Measurements from ENCODE around the gene TENM3.

The TENM3 gene

GRCh38 chr4:182695842-182696241 is 452.6 kb downstream of the TENM3 start:
- DNase-seq (ENCODE audit: extremely low read depth, low read depth): no peak
- TF ChIP-seq CTCF (IDR thresholded peaks at IDR 0.05; ENCODE audit: low read depth, low read length, missing control alignments): no peak
- H3K4me3 ChIP-seq (replicated peaks; ENCODE audit: low read depth, low read length): no peak overlapping the region

DNA sequence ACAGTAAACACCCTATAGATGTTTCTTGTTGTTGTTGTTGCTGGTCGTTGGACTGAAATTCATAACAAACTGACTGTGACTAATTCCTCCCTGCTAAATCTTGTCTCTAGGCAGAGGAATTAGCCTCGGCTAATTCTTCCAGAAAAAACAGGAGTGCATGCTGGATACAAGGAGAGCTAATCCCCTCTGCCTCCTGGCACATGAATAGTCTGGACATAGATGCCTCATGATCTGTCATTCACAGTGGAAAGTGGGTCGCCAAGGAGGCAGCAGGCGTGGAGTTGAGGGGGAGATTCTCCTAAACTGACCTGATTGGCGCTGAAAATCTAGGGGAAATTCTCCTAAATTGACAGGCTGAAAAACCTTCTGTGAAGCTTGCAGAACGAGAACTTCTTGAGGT is 453.9 kb downstream of the TENM3 start:
- H3K4me3 ChIP-seq (replicated peaks; ENCODE audit: low read depth, low read length): no peak overlapping the region
- TF ChIP-seq CTCF (IDR thresholded peaks at IDR 0.05; ENCODE audit: low read depth, low read length, missing control alignments): no peak

DNA sequence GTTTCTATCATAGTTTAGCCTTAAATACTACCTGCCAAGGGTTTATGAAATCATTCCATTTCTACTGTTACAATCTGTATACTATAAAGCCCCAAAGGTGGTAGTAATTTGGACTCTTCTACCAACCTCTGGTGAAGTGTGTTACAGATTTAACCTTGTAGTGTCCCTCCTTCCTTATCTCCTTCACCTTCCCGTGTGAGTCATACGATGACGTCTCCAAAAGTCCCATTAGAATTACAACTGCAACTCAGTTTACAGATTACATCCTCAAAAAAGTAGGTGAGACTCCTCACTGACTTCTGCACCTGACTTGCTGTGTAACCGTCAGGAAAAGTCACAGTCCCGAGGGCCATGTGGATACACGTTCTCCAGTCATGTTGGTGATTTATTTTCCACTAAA is 455.0 kb downstream of the TENM3 start:
- no peak overlapping the region for H3K4me3 ChIP-seq (replicated peaks; ENCODE audit: low read depth, low read length)
- no peak for TF ChIP-seq CTCF (IDR thresholded peaks at IDR 0.05; ENCODE audit: low read depth, low read length, missing control alignments)
- DNase-seq (ENCODE audit: extremely low read depth, low read depth): no peak

More for the DNA sequence above, 453.9 kb downstream of the TENM3 start:
- no peak for DNase-seq (ENCODE audit: extremely low read depth, low read depth)

DNA sequence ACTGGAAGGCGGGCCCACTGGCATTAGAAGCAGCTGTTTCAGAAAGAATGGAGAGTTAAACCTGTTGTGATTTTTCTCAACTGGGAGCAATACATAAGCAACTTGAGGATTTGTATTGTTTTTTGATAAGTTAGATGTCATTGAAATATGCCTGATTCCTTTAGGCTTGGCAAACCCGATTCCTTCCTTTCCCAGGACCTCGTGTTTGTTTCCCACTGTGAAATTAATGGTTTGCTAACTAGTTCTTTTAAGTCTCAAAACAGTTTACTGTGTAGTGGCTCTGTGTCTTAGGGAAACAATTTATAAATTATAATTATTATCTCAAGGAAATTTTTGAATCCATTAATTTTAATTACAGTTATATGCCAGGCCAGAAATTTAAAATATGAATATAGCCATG is 456.0 kb downstream of the TENM3 start:
- TF ChIP-seq CTCF (IDR thresholded peaks at IDR 0.05; ENCODE audit: low read depth, low read length, missing control alignments): no peak
- DNase-seq (ENCODE audit: extremely low read depth, low read depth): no peak
- H3K4me3 ChIP-seq (replicated peaks; ENCODE audit: low read depth, low read length): no peak overlapping the region

DNA sequence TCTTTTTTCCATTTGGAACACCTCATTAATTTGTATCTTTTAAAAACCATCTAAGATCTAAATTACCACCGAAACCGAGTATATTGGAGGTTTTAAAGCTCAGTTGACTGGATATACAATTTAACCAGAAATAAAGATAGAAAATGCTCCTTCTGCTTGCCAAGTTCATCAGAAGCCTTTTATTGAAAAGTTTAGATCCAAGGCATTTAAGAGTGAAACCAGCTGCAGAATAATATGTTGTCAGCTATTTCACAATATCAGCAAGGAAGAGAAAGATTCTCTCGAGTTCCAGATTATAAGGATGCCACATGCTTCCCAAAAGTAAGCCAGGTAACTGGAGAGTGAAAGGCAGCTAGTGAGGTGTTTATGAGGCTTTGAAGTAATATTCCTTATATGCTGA is 456.6 kb downstream of the TENM3 start:
- DNase-seq (ENCODE audit: extremely low read depth, low read depth): no peak
- H3K4me3 ChIP-seq (replicated peaks; ENCODE audit: low read depth, low read length): no peak overlapping the region
- no peak for TF ChIP-seq CTCF (IDR thresholded peaks at IDR 0.05; ENCODE audit: low read depth, low read length, missing control alignments)

DNA sequence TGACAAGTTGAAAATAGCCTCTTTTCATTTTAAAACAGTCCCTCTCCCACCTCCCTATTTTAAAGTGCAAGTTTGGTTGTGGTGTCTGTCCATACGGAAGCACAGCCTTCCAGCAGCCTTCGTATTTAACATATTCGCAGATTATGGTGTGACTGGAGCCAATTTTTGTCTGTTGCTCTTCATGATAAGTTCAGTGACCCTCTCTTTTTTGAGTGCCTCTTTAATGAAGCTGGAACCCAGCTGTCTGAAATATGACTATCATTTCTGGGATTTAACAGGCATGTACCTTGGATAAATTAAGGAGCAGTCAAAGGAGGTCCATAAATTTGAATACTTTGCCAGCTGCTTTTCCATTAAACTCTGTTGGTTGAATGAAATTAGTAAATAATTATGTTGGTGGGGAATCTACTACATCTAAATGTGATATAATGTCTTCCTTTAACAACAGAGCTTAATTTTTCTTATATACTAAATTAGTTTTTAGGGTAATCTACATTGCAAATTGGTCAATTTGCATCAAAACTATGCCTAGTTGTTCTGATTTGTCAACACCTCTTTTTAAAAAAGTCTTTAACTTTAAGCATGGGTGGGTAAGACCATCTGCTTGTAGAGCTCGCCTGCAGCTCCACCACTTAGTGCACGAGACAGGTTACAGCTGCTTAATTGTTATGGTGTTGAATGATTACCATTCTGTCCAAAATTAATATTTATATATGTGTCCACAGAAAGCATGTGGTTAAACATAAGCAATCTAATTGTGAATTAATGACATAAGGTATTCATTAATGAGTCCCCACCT is 457.4 kb downstream of the TENM3 start:
- DNase-seq (ENCODE audit: extremely low read depth, low read depth): no peak
- no peak for TF ChIP-seq CTCF (IDR thresholded peaks at IDR 0.05; ENCODE audit: low read depth, low read length, missing control alignments)
- no peak overlapping the region for H3K4me3 ChIP-seq (replicated peaks; ENCODE audit: low read depth, low read length)

- no peak for TF ChIP-seq CTCF (IDR thresholded peaks at IDR 0.05; ENCODE audit: low read depth, low read length, missing control alignments)
- DNase-seq (ENCODE audit: extremely low read depth, low read depth): no peak
- H3K4me3 ChIP-seq (replicated peaks; ENCODE audit: low read depth, low read length): no peak overlapping the region
These were observed 460.9 kb downstream of the TENM3 start for GRCh38 chr4:182704077-182704476.

Data from HFF-Myc (cell line).